Measurements from ENCODE around the gene SPATC1L. TPM values are rescaled to one million over a fixed set of nuclear protein-coding genes. Genes with fewer than 3 reads are reported as not detected.

The SPATC1L gene
- total and polyA plus RNA-seq, 2 donors (not counting 1 experiment from before 2014, with no cell fraction given) = 11.4 to 15.4 TPM

DNA sequence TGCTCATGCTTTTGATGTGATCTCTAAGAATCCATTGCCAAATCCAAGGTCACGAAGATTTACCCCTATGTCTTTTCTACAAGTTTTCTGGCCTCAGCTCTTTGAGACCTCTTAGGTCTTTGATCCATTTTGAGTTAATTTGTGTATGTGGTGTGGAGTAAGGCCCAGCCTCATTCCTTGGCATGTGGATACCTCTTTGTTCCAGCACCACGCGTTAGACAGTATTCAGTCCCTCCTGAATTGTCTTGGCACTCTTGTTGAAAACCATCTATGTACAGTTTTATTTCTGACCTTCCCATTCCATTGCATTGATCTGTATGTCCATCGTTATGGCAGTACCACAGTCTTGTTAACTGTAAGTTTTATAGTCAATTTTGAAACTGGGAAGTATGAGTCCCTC lies 20.9 kb downstream of the SPATC1L start:
- Histone ChIP-seq H3K4me1 (ENCODE audit: control insufficient read depth in 2 of 2, insufficient read depth in 2 of 2, low read length in 2 of 2) (no peaks in the 10 kb centered on the region), H3K79me2 (ENCODE audit: control insufficient read depth, insufficient read depth, low read length) (no peaks in the 10 kb centered on the region), H3K9me3 (ENCODE audit: control extremely low read depth in 1 of 3, control insufficient read depth in 2 of 3, insufficient read depth in 1 of 3, low read length in 2 of 3) (peaks cover 0 to 12% (median 0%) of the 10 kb centered on the region in 3 donors), H2AFZ (ENCODE audit: insufficient read depth, low read depth, low read length, poor library complexity, severe bottlenecking) (no peak overlapping the region), H3K9ac (ENCODE audit: low read length) (no peak overlapping the region), H3K4me2 (replicated peaks; ENCODE audit: low read depth, low read length, poor library complexity, severe bottlenecking) (no peak overlapping the region), H4K20me1 (ENCODE audit: control insufficient read depth, insufficient read depth, low read length, poor library complexity, severe bottlenecking) (no peaks in the 10 kb centered on the region), H3K36me3 (replicated peaks in 1 of 2; ENCODE audit: control extremely low read depth in 1 of 2, control insufficient read depth in 1 of 2, extremely low read depth in 1 of 2, insufficient read depth in 2 of 2, low read length in 1 of 2) (no peaks in the 10 kb centered on the region), H3K4me3 (ENCODE audit: control extremely low read depth in 1 of 5, extremely low read depth in 1 of 5, insufficient read depth in 1 of 5, low read depth in 2 of 5, low read length in 4 of 5) (no peak overlapping the region), H3K27me3 (replicated peaks in 1 of 4; ENCODE audit: control extremely low read depth in 1 of 4, control insufficient read depth in 3 of 4, insufficient read depth in 4 of 4, low read length in 3 of 4) (no peaks in the 10 kb centered on the region), H3K27ac (ENCODE audit: low read length in 2 of 2) (no peak overlapping the region)
- TF ChIP-seq EZH2 (IDR thresholded peaks at IDR 0.05; ENCODE audit: borderline replicate concordance, insufficient read depth, low read depth, low read length, poor library complexity, severe bottlenecking) (no peak), CTCF (IDR thresholded peaks at IDR 0.05) (no peak)
- no peak overlapping the region for H3K4me3 Mint-ChIP-seq
- H3K27me3 Mint-ChIP-seq = no peaks in the 10 kb centered on the region
- no peak overlapping the region for H3K27ac Mint-ChIP-seq
- ATAC-seq (ENCODE audit: low read depth) (no peak), DNase-seq (no peak)
- ChIA-PET POLR2A (no interaction called here), CTCF (no interaction called here)
- intact Hi-C loops (cut with micrococcal nuclease) = no loop called here
- 100% methylated on average over 1 of the region's 4 CpGs for WGBS (ENCODE audit: insufficient coverage)
- no peaks in the 10 kb centered on the region for H3K4me1 Mint-ChIP-seq
- no peaks in the 10 kb centered on the region for H3K9me3 Mint-ChIP-seq (ENCODE audit: insufficient read depth)

GRCh38 chr21:46161633-46162592 lies 22.3 kb downstream of the SPATC1L start:
- Histone ChIP-seq H3K4me2 (replicated peaks; ENCODE audit: low read depth, low read length, poor library complexity, severe bottlenecking) (peak overlapping the region; percentile 38), H4K20me1 (ENCODE audit: control insufficient read depth, insufficient read depth, low read length, poor library complexity, severe bottlenecking) (no peaks in the 10 kb centered on the region), H3K9me3 (ENCODE audit: control extremely low read depth in 1 of 3, control insufficient read depth in 2 of 3, insufficient read depth in 1 of 3, low read length in 2 of 3) (peaks cover 0 to 12% (median 0%) of the 10 kb centered on the region in 3 donors), H2AFZ (ENCODE audit: insufficient read depth, low read depth, low read length, poor library complexity, severe bottlenecking) (no peak overlapping the region), H3K27me3 (replicated peaks in 1 of 4; ENCODE audit: control extremely low read depth in 1 of 4, control insufficient read depth in 3 of 4, insufficient read depth in 4 of 4, low read length in 3 of 4) (no peaks in the 10 kb centered on the region), H3K27ac (ENCODE audit: low read length in 2 of 2) (no peak overlapping the region), H3K4me3 (ENCODE audit: control extremely low read depth in 1 of 5, extremely low read depth in 1 of 5, insufficient read depth in 1 of 5, low read depth in 2 of 5, low read length in 4 of 5) (no peak overlapping the region), H3K4me1 (ENCODE audit: control insufficient read depth in 2 of 2, insufficient read depth in 2 of 2, low read length in 2 of 2) (no peaks in the 10 kb centered on the region), H3K9ac (ENCODE audit: low read length) (no peak overlapping the region), H3K79me2 (ENCODE audit: control insufficient read depth, insufficient read depth, low read length) (no peaks in the 10 kb centered on the region), H3K36me3 (replicated peaks in 1 of 2; ENCODE audit: control extremely low read depth in 1 of 2, control insufficient read depth in 1 of 2, extremely low read depth in 1 of 2, insufficient read depth in 2 of 2, low read length in 1 of 2) (no peaks in the 10 kb centered on the region)
- Mint-ChIP-seq H3K4me1 (no peaks in the 10 kb centered on the region), H3K9me3 (ENCODE audit: insufficient read depth) (no peaks in the 10 kb centered on the region), H3K27ac (no peak overlapping the region), H3K4me3 (no peak overlapping the region), H3K27me3 (no peaks in the 10 kb centered on the region)
- WGBS (ENCODE audit: insufficient coverage) = 89% methylated on average over 49 of the region's 72 CpGs
- no peak for DNase-seq
- intact Hi-C loops (cut with micrococcal nuclease) = no loop called here
- POLR2A ChIA-PET = no interaction called here
- no peak for TF ChIP-seq CTCF (IDR thresholded peaks at IDR 0.05)
- TF ChIP-seq EZH2 (IDR thresholded peaks at IDR 0.05; ENCODE audit: borderline replicate concordance, insufficient read depth, low read depth, low read length, poor library complexity, severe bottlenecking) = no peak
- CTCF ChIA-PET = no interaction called here
- no peak for ATAC-seq (ENCODE audit: low read depth)

Data from B cell (primary cell).